ENCODE data around the gene GNB1.

The GNB1 gene

DNA sequence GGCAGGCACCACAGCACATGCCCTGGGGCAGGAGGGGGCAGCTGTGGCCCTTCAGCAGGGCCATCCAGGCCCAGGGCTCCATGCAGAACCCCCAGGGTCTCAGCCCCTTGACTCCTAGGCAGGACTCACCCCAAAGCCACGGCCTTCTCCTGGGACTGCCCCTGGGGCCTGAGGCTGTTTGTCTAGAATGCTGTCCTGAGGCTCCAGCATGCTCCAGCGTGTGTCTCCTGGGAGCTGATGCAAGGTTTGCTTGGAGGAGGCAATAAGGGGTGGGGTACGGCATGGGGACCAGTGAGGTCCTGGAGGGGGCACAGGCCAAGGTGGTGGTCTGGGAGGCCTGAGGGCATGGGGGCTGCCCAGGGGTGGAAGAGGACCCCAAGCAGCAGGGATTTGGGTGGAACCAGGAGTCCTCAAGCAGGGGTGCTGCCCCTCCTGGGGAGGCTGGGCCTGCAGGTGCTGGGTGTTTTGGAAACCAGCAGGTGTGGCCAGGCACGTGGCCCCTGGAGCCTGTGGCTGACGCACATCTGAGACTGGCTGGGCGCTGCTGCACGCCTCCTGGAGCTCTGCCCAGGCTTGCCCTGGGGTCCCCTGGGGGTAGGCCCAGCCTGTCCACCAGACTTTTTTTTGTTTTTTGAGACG, 16.3 kb upstream of the GNB1 start:
- no peak for DNase-seq

- DNase-seq: peak; percentile 67
Measured at GRCh38 chr1:1906185-1907097, 15.6 kb upstream of the GNB1 start.

- DNase-seq: no peak
Measured at GRCh38 chr1:1903224-1903623, 12.3 kb upstream of the GNB1 start.

- no peak for DNase-seq
Measured at GRCh38 chr1:1901641-1902294, 10.9 kb upstream of the GNB1 start.

GRCh38 chr1:1900883-1901640, 10.2 kb upstream of the GNB1 start:
- no peak for DNase-seq

- DNase-seq: no peak
Measured at GRCh38 chr1:1899967-1900327, 9.1 kb upstream of the GNB1 start.

GRCh38 chr1:1899266-1899966, 8.5 kb upstream of the GNB1 start:
- DNase-seq: no peak

- no peak for DNase-seq
Measured at GRCh38 chr1:1898246-1898933, 7.5 kb upstream of the GNB1 start.

GRCh38 chr1:1895456-1896336, 4.8 kb upstream of the GNB1 start:
- no peak for DNase-seq

- no peak for DNase-seq
Measured at GRCh38 chr1:1895060-1895418, 4.2 kb upstream of the GNB1 start.

DNA sequence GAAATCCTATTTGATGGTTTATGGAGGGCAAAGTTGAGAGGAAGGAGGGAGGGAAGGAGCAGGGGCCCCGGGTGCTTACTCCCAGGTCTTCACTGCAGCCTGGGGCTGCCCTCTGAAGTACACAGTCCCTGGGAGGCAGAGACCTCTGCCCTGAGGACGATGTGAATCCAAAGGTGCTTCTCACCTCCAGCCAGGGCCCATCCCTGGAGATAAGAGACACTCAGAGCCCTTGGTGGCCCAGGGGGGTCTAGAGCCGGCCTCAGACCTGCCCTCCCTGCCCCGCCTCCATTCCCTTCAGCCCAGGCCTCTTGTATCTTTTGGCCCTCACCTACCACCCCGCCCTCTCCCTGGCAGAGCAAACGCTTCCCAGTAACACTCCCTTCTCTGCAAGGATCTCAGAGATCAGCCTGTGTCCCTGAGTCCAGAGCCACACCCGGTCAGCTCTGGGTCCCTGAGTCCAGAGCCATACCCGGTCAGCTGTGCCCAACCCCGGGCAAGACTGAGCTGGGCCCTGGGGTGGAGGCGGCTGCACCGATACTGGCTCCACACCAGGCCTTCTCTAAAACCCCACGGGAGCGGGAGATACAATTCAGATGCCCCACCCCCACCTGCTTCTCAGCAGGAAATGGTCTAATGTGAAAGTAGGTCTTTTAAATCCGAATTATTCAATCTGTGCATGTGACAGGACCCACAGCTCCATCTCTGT, 3.6 kb upstream of the GNB1 start:
- DNase-seq: no peak

GRCh38 chr1:1893997-1894353, 3.1 kb upstream of the GNB1 start:
- no peak for DNase-seq

GRCh38 chr1:1893291-1893985, 2.6 kb upstream of the GNB1 start:
- DNase-seq: no peak

- no peak for DNase-seq
Measured at GRCh38 chr1:1892763-1893120, 1.9 kb upstream of the GNB1 start.

- peak; percentile 35 for DNase-seq
Measured at GRCh38 chr1:1892079-1892762, 1.3 kb upstream of the GNB1 start.

GRCh38 chr1:1891349-1892078, 627 bp upstream of the GNB1 start:
- peak; percentile 75 for DNase-seq

- DNase-seq: peak; percentile 44
Measured at GRCh38 chr1:1889847-1890505, 911 bp downstream of the GNB1 start.
